DMS 273 treated with DMSO at 0.1 percent for 48 hours (cell line): Measurements from ENCODE around the gene KRTAP5-10.
"Not testable (repeated sequence)": the region's sequence is repeated elsewhere in the genome, so short reads cannot be mapped to it uniquely, and the experiment has no call there.

Source experiments
- DNase-seq: peaks from one replicate; lab custom pipeline; 2025; lab: John Stamatoyannopoulos, UW

Gene KRTAP5-10

DNA sequence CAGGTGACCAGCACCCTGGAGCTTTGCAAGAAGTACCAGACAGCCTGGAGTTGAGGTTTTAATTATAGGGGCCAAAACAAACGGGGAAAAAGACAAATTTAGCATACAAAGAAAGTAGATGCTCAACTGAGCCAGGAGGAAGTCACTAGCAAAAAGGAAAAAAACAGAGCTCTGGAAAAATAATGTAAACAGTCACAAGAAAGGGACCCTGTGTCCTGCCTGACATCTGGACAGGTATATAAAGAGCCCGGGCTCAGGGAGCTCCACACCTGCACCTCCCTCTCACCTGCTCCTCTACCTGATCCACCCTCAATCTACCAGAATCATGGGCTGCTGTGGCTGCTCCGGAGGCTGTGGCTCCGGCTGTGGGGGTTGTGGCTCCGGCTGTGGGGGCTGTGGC lies at the start of gene KRTAP5-10:
KRTAP5-10 (plus strand) TSS at position 301 of the 400 bp plus-strand sequence; CDS start at position 326, 25 bp downstream.
- no peak for DNase-seq

DNA sequence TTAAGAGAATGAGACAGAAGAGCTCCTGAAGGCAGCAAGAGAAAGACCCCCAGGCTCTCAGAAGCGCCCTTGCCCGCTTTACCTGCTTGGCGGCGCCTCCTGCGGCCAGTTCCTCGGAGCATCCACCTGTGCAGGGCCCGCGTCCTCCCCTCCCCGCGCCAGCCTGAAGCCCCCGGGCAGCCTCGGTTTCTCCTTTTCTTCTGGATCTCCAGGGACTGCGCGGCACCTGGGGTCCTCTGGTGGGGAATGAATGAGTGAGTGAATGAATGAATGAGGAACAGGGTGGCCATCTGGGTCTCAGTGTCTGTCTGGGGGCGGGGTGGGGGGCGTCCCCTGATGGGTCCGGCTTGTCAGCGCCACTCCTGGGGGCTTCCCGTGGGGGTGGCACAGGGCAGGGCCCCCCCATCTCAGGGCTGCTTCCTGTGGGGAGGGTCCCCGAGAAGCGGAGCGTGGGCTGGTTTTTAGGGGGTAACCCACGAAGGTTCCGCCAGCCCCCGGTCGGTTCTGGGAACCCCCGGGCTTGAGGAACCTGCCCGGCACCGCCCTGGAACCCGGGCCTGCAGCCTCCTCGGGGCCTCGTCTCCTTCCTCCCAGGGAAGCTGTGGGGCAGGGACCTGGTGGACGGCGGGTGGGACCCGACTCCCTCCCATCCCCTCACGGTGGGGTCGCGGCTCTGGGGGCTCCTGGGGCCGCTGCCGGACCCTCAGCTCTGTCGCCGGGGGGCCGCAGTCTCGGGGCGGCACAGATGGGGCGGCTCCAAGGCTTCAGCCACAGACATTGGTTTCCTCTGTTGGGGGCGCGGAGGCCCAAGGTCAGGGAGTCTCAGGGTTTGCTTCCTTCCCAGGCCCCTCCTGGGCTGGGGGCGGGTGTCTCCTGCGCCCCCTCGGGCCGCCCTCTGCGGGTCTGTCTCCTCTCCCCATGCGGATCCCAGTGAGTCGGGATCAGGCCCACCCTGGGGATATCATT lies 46.6 kb upstream of the KRTAP5-10 start:
- DNase-seq: no peak

GRCh38 chr11:71519546-71519945 lies 45.8 kb upstream of the KRTAP5-10 start:
- DNase-seq: no peak

DNA sequence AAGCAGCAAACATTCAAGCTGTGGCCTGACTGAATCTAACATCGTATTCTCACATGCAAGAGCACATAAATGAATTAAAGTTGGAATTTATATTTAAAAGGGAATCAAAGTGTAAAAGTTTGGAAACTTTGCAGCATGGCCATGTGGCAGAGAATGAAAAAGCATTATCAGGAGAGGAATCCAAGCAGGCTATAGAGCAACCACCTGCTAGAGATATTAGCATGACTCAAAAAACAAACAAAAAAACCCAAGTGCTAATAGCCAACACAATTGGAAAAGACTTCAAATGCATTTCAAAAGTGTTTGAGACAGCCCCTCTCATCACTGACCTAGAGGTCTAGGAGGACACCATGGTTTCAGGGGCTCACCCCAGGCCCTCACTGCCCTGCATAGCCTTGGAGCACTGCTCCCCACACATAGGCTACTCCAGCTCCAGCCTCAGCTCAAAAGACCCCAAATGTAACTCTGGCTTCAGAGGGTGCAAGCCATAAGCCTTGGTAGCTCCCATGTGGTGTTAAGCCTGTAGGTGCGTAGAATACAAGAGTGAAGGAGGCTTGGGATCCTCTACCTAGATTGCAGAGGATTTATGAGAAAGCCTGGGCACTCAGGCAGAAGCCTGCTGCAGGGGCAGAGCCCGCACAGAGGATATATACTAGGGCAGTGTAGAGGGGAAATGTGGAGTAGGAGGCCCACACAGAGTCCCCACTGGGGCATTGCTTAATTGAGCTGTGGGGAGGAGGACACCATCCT lies 40.0 kb upstream of the KRTAP5-10 start:
- DNase-seq: no peak

DNA sequence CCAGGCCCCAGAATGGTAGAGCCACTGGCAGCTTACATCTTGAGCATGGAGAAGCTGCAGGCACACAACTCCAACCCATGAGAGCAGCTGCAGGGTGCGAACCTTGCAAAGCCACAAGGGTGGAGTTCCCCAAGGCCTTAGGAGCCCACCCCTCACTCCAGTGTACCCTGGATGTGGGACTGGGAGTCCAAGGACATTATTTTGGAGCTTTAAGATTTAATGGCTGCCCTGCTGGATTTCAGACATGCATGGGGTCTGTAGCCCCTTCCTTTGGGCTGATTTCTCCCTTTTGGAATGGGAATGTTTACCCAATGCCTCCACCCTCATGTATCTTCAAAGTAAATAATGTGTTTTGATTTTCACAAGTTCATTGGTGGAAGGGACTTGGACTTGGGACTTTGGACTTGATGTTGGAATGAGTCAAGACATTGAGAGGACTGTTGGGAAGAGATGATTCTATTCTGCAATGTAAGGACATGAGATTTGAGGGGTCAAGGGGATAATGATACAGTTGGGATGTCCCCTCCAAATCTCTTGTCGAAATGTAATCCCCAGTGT lies 39.3 kb upstream of the KRTAP5-10 start:
- DNase-seq: no peak

DNA sequence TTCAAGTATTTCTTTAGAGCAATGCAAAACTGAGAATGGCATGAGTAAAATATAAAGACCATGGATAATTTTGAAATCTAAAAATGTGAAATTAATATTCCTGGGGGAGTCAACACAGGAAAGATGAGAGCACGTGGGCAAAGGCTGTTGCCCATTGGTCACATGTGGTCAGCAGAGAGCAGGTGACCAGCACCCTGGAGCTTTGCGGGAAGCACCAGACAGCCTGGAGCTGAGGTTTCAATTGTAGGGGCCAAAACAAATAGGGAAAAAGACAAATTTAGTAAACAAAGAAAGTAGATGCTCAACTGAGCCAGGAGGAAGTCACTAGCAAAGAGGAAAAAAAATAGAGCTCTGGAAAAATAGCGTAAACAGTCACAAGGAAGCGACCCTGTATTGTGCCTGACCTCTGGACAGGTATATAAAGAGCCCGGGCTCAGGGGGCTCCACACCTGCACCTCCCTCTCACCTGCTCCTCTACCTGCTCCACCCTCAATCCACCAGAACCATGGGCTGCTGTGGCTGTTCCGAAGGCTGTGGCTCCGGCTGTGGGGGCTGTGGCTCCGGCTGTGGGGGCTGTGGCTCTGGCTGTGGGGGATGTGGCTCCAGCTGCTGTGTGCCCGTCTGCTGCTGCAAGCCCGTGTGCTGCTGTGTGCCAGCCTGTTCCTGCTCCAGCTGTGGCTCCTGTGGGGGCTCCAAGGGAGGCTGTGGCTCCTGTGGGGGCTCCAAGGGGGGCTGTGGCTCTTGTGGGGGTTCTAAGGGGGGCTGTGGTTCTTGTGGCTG lies 38.4 kb upstream of the KRTAP5-10 start, which contains the start of gene KRTAP5-7:
KRTAP5-7 (plus strand) TSS at position 472 of the 780 bp plus-strand sequence; CDS start at position 506, 34 bp downstream.
- not testable (repeated sequence) for DNase-seq

GRCh38 chr11:71527576-71528210 lies 37.7 kb upstream of the KRTAP5-10 start:
- DNase-seq: no peak

GRCh38 chr11:71530602-71531001 lies 34.8 kb upstream of the KRTAP5-10 start:
- no peak for DNase-seq

DNA sequence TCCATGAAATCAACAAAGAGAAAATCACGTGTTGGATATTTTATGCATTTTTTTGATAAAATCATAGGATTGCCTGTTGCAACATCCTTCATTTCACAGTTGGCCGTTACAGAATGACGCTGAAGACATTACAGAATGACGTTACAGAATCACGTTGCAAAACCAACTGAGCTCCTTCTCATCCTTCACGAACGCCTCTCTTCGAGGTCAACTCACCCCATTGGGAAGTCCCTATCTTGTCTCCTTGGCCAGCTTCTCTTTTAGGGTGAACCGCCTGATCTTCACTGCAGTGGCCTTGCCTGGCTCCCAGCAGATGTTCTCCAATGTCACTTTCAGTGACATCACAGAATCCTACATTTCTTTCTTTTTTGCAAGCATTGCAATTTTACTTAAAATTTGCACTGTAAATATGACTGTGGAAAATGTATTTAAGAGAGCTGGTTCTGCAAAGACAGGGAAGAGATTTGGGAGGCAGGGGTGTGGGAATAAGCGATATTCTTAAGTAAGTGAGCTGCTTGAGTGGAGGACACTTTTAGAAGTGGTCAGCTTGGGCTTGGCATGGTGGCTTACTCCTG lies 33.2 kb upstream of the KRTAP5-10 start:
- DNase-seq: no peak

DNA sequence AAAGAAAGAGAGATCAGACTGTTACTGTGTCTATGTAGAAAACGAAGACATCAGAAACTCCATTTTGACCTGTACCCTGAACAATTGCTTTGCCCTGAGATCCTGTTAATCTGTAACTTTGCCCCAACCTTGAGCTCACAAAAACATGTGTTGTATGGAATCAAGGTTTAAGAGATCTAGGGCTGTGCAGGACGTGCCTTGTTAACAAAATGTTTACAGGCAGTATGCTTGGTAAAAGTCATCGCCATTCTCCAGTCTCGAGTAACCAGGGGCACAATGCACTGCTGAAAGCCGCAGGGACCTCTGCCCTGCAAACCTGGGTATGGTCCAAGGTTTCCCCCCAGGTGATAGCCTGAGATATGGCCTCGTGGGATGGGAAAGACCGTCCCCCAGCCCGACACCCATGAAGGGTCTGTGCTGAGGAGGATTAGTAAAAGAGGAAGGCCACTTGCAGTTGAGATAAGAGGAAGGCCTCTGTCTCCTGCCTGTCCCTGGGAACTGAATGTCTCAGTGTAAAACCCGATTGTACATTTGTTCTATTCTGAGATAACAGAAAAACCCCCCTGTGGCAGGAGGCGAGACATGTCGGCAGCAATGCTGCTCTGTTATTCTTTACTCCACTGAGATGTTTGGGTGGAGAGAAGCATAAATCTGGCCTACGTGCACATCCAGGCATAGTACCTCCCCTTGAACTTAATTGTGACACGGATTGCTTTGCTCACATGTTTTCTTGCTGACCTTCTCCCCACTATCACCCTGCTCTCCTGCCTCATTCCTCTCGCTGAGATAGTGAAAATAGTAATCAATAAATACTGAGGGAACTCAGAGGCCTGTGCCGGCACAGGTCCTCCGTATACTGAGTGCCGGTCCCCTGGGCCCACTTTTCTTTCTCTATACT lies 30.4 kb upstream of the KRTAP5-10 start:
- DNase-seq: not testable (repeated sequence)

GRCh38 chr11:71535825-71536224 lies 29.5 kb upstream of the KRTAP5-10 start:
- DNase-seq: no peak

DNA sequence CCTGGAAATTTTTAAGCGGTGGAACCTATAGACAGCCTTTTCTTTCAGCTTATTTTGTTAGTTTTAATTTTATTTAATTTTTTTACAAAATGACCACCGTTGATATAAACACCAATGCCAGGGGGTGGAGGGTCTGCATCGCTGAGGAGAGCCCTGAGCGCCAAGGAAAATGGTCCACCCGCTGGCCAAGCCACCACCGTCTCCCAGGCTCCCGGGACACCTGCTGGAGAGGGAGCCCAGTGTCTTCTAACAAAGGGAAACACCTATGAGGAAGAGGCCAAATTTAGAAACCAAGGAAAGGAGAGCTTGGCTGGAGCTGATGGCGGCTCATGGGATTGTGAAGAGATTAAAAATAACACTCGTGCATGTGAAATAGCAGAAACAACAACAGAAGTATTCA lies 27.8 kb upstream of the KRTAP5-10 start:
- DNase-seq: no peak

GRCh38 chr11:71537977-71538665 lies 27.2 kb upstream of the KRTAP5-10 start, which contains the start of gene KRTAP5-8:
Gene KRTAP5-8, plus strand, starts transcription at chr11:71538025. Its CDS starts 31 bp downstream, at chr11:71538056.
- not testable (repeated sequence) for DNase-seq

- no peak for DNase-seq
Observed at GRCh38 chr11:71538666-71538990, 26.7 kb upstream of the KRTAP5-10 start.

- no peak for DNase-seq
Observed at GRCh38 chr11:71539017-71539416, 26.3 kb upstream of the KRTAP5-10 start.

DNA sequence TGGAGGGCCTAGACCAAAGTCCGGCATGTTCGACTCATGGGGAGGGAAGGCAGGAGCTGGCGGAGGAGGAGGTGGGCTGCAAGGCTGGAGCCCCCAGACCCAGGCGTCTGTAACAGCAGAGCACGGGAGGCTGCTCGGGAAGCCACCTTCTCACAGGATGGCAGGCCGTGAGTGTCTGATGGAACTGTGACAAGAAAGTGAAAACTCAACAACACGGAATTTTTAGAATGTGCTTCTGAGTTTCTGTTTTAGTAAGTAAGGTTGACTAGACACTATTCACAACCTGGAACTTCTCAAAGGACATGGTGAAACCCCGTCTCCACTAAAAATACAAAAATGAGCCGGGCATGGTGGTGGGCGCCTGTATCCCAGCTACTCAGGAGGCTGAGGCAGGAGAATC lies 25.4 kb upstream of the KRTAP5-10 start:
- DNase-seq: not testable (repeated sequence)

DNA sequence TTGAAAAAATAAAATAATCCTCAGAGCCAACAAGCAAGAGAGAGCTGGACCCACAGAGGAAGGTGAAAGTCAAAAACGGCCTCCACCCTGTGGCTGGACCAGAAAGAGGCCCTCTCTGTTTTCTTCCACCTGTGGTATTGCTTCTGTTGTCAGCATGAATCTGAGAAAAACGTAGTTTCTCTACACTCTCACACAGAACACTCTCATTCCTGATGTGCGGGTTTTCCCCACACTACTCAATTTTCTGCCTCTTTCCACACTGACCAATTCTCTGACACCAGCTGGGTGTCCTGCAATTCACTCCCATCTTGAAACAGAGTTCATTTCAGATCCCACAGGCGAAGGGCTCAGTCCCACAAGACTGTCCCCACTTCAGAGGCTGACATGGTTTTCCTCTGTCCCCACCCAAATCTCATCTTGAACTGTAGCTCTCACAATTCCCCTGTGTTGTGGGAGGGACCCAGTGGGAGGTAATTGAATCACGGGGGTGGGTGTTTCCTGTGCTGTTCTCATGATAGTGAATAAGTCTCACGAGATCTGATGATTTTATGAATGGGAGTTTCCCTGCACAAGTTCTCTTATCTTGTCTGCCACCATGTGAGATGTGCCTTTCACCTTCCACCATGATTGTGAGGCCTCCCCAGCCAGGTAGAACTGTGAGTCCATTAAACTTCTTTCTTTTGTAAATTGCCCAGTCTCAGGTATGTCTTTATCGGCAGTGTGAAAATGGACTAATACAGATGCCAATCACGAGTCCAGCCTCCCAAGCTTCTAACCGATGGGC lies 24.6 kb upstream of the KRTAP5-10 start:
- DNase-seq: not testable (repeated sequence)

- DNase-seq: no peak
Observed at GRCh38 chr11:71542382-71542781, 23.0 kb upstream of the KRTAP5-10 start.
